ENCODE results near the gene CDA.
"Not testable (repeated sequence)": the region's sequence is repeated elsewhere in the genome, so short reads cannot be mapped to it uniquely, and the experiment has no call there.

GRCh38 chr1:20606801-20607570, 18.1 kb downstream of the CDA start:
- not testable (repeated sequence) for TF ChIP-seq FOXM1 (IDR thresholded peaks at IDR 0.05; ENCODE audit: borderline replicate concordance); CTBP1 (IDR thresholded peaks at IDR 0.05; ENCODE audit: borderline replicate concordance); BHLHE40 (IDR thresholded peaks at IDR 0.05; ENCODE audit: borderline replicate concordance); ELF4 (IDR thresholded peaks at IDR 0.05); SUZ12 (IDR thresholded peaks at IDR 0.05); FOXK2 (IDR thresholded peaks at IDR 0.05); TARDBP (IDR thresholded peaks at IDR 0.05); HDGF (IDR thresholded peaks at IDR 0.05; ENCODE audit: borderline replicate concordance); SP1 (IDR thresholded peaks at IDR 0.05); FOXA1 (IDR thresholded peaks at IDR 0.05); NFRKB (IDR thresholded peaks at IDR 0.05); ARNT (IDR thresholded peaks at IDR 0.05); LEF1 (IDR thresholded peaks at IDR 0.05; ENCODE audit: borderline replicate concordance)
- TF ChIP-seq, protein P1, sequence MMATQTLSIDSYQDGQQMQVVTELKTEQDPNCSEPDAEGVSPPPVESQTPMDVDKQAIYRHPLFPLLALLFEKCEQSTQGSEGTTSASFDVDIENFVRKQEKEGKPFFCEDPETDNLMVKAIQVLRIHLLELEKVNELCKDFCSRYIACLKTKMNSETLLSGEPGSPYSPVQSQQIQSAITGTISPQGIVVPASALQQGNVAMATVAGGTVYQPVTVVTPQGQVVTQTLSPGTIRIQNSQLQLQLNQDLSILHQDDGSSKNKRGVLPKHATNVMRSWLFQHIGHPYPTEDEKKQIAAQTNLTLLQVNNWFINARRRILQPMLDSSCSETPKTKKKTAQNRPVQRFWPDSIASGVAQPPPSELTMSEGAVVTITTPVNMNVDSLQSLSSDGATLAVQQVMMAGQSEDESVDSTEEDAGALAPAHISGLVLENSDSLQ (IDR thresholded peaks at IDR 0.05): not testable (repeated sequence)

All from HEK293T (cell line).